H9 (cell line): ENCODE results near the gene ADORA3. TPM values are rescaled to one million over a fixed set of nuclear protein-coding genes. Genes with fewer than 3 reads are reported as not detected.
A peak's percentile ranks its signal among the peaks of the same experiment; 100 is the strongest.

Source experiments
- DNase-seq: peaks from one replicate; pipeline ENCODE4 v3.0.0-alpha.2; 2017
- H2AFZ ChIP-seq: one replicate; pipeline ENCODE4 v1.6.1; 2013; ENCODE audit warnings: mild to moderate bottlenecking, low read length, control low read depth, moderate library complexity
- H2AK5ac ChIP-seq: 2 replicates; pipeline ENCODE4 v1.6.1; 2013; ENCODE audit warnings: low read length, control low read depth, mixed read lengths; ENCODE audit not compliant: insufficient read length
- H2BK120ac ChIP-seq: one replicate; pipeline ENCODE4 v1.6.1; 2013; ENCODE audit warnings: low read depth, mild to moderate bottlenecking, low read length, control low read depth, inconsistent platforms; ENCODE audit not compliant: poor library complexity, severe bottlenecking
- H2BK12ac ChIP-seq: 2 replicates; pipeline ENCODE4 v1.6.1; 2013; ENCODE audit warnings: low read length, control low read depth, mixed read lengths, low read depth; ENCODE audit not compliant: insufficient read length
- H2BK15ac ChIP-seq: 2 replicates; pipeline ENCODE4 v1.6.1; 2013; ENCODE audit warnings: low read depth, low read length, control low read depth
- H2BK20ac ChIP-seq: one replicate; pipeline ENCODE4 v1.6.1; 2013; ENCODE audit warnings: low read depth, mild to moderate bottlenecking, low read length, control low read depth, inconsistent platforms; ENCODE audit not compliant: poor library complexity, severe bottlenecking
- H2BK5ac ChIP-seq: 2 replicates; pipeline ENCODE4 v1.6.1; 2013; ENCODE audit warnings: low read length, control low read depth, mixed read lengths; ENCODE audit not compliant: insufficient read length
- H3K14ac ChIP-seq: 2 replicates; pipeline ENCODE4 v1.6.1; 2013; ENCODE audit warnings: low read length, control low read depth; ENCODE audit not compliant: insufficient read depth
- H3K18ac ChIP-seq: 2 replicates; pipeline ENCODE4 v1.6.1; 2013; ENCODE audit warnings: low read depth, mild to moderate bottlenecking, mixed read lengths, low read length, control low read depth; ENCODE audit not compliant: insufficient read length
- H3K23ac ChIP-seq: 2 replicates; pipeline ENCODE4 v1.6.1; 2013; ENCODE audit warnings: low read length, control low read depth, mixed read lengths, low read depth; ENCODE audit not compliant: insufficient read length
- H3K23me2 ChIP-seq: 2 replicates; pipeline ENCODE4 v1.6.1; 2013; ENCODE audit warnings: low read depth, mild to moderate bottlenecking, mixed read lengths, low read length, control low read depth; ENCODE audit not compliant: insufficient read length, poor library complexity, severe bottlenecking
- H3K27ac ChIP-seq: 2 replicates; pipeline ENCODE4 v1.5.1; 2013; ENCODE audit warnings: low read length, control low read depth, mixed read lengths, low read depth; ENCODE audit not compliant: insufficient read length
- H3K27me3 ChIP-seq: 2 replicates; pipeline ENCODE4 v1.6.1; 2013; ENCODE audit warnings: low read length, control low read depth, inconsistent platforms; ENCODE audit not compliant: insufficient read depth
- H3K4ac ChIP-seq: 2 replicates; pipeline ENCODE4 v1.6.1; 2013; ENCODE audit warnings: low read depth, mild to moderate bottlenecking, control low read depth, inconsistent platforms, low read length, moderate library complexity
- H3K4me1 ChIP-seq: 2 replicates; pipeline ENCODE4 v1.6.1; 2013; ENCODE audit warnings: low read length, control low read depth, inconsistent platforms; ENCODE audit not compliant: insufficient read depth
- H3K4me2 ChIP-seq: 2 replicates; pipeline ENCODE4 v1.6.1; 2013; ENCODE audit warnings: low read length, control low read depth, mixed read lengths; ENCODE audit not compliant: insufficient read length, insufficient read depth
- H3K56ac ChIP-seq: 2 replicates; pipeline ENCODE4 v1.6.1; 2013; ENCODE audit warnings: low read depth, mild to moderate bottlenecking, mixed read lengths, low read length, control low read depth; ENCODE audit not compliant: insufficient read length
- H3K79me1 ChIP-seq: 2 replicates; pipeline ENCODE4 v1.6.1; 2013; ENCODE audit warnings: low read depth, mild to moderate bottlenecking, moderate library complexity, low read length, control low read depth, inconsistent platforms; ENCODE audit not compliant: insufficient read depth, poor library complexity, severe bottlenecking
- H3K79me2 ChIP-seq: 2 replicates; pipeline ENCODE4 v1.6.1; 2013; ENCODE audit warnings: low read length, control low read depth, inconsistent platforms; ENCODE audit not compliant: insufficient read depth
- H3K9ac ChIP-seq: 2 replicates; pipeline ENCODE4 v1.6.1; 2013; ENCODE audit warnings: low read length, control low read depth, mixed read lengths; ENCODE audit not compliant: insufficient read length; ENCODE audit errors: extremely low read depth
- H3K9me3 ChIP-seq: one replicate; pipeline ENCODE4 v1.6.1; 2013; ENCODE audit warnings: low read depth, low read length, inconsistent platforms; ENCODE audit not compliant: control insufficient read depth
- H3T11ph ChIP-seq: one replicate; pipeline ENCODE4 v1.6.1; 2013; ENCODE audit warnings: mild to moderate bottlenecking, low read length, control low read depth, inconsistent platforms
- H4K20me1 ChIP-seq: one replicate; pipeline ENCODE4 v1.6.1; 2013; ENCODE audit not compliant: control insufficient read depth, insufficient read length, insufficient read depth
- H4K5ac ChIP-seq: 2 replicates; pipeline ENCODE4 v1.6.1; 2013; ENCODE audit warnings: low read depth, mild to moderate bottlenecking, mixed read lengths, low read length, control low read depth; ENCODE audit not compliant: insufficient read length
- H4K8ac ChIP-seq: replicated peaks from 2 replicates; pipeline ENCODE4 v1.6.1; 2013; ENCODE audit warnings: low read length, control low read depth, mixed read lengths, low read depth; ENCODE audit not compliant: insufficient read length
- H4K91ac ChIP-seq: 2 replicates; pipeline ENCODE4 v1.6.1; 2013; ENCODE audit warnings: low read depth, mild to moderate bottlenecking, moderate library complexity, mixed read lengths, low read length, control low read depth; ENCODE audit not compliant: insufficient read length
- H3K27ac Mint-ChIP-seq, 3 experiments: 2 replicates in 2 of 3; 3 replicates in 1 of 3; pipeline ENCODE4 v1.8.0; 2020 to 2021; ENCODE audit warnings: mixed read lengths in 3 of 3, mild to moderate bottlenecking in 1 of 3, moderate library complexity in 1 of 3
- H3K27me3 Mint-ChIP-seq: 2 replicates; pipeline ENCODE4 v1.8.0; 2021; ENCODE audit warnings: low read depth, mild to moderate bottlenecking, moderate library complexity, mixed read lengths
- H3K36me3 Mint-ChIP-seq, 3 experiments: 2 replicates in 2 of 3; 3 replicates in 1 of 3; pipeline ENCODE4 v1.8.0; 2020 to 2021; ENCODE audit warnings: low read depth in 3 of 3, mixed read lengths in 3 of 3; ENCODE audit not compliant: insufficient read depth in 1 of 3
- H3K4me1 Mint-ChIP-seq, 2 experiments: 2 replicates each; pipeline ENCODE4 v1.8.0; 2020; ENCODE audit warnings: mixed read lengths in 2 of 2
- H3K4me3 Mint-ChIP-seq, 2 experiments: 2 replicates in 1 of 2; 3 replicates in 1 of 2; pipeline ENCODE4 v1.8.0; 2020 to 2021; ENCODE audit warnings: mild to moderate bottlenecking in 2 of 2, mixed read lengths in 2 of 2, moderate library complexity in 1 of 2
- H3K9me3 Mint-ChIP-seq, 2 experiments: 2 replicates in 1 of 2; 3 replicates in 1 of 2; pipeline ENCODE4 v1.8.0; 2020; ENCODE audit warnings: mild to moderate bottlenecking in 2 of 2, mixed read lengths in 2 of 2, moderate library complexity in 1 of 2
- WGBS: extraction: QIAGEN DNeasy Blood & Tissue Kit; methylation state at CpG from one replicate; pipeline ENCODE4 v1.1.7; 2013; ENCODE audit warnings: missing lambda C conversion rate, low lambda C conversion rate, mixed read lengths; ENCODE audit not compliant: insufficient read length; ENCODE audit errors: extremely low coverage; 5-methylcytosine and 5-hydroxymethylcytosine counted together
- total RNA-seq: library from RNA; stranded (reverse); gene quantifications from 2 replicates; pipeline ENCODE4 v1.2.1, GENCODE V29; 2021
- TF ChIP-seq, protein P1 (sequence below): fragments of 200-600 bp; sonication (generic); conservative IDR thresholded peaks from 3 replicates; pipeline ENCODE4 v1.8.0; 2021; ENCODE audit warnings: antibody characterized with exemption, mild to moderate bottlenecking

Gene ADORA3
- total RNA-seq, 1 experiment from 2014 or later = not detected

DNA sequence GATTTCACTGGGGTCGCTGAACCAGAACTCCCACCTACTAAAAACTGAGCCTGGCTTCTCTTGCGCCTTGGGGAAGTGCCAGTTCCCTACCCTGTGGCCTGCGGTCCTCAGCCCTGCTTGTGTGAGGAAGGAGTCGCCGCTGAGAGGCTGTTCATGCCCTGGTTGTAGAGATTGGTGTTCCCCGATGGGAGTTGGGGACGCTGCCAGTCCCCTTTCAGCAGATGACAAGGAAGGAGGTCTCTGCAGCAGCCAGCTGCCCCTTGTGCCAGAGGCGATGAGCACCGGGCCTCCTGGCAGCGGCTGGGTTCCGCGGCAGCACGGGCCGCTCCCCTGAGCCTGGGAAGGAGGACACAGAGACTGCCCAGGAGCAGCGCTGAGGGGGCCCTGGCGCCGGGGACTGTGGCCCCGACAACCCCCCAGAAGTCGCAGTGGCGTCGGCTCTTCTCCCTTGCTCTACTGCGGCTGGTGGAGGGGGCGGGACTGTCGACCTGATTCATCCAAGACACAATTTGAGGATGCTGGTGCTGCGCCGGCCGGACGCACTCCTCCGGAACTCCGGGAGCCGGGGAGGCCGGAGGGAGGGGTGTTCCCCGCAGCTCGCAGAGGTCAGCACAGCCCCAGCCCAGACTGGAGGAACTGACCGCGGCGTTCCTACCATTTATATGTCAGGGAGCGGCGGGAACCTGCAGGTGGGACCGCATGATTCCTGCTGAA lies 12.0 kb upstream of the ADORA3 start:
- H3K4me2 ChIP-seq = no peak overlapping the region
- H2BK15ac ChIP-seq = no peak overlapping the region
- H3K4me3 Mint-ChIP-seq = no peak overlapping the region

More for the DNA sequence above, 12.0 kb upstream of the ADORA3 start:
- H2AFZ ChIP-seq = no peak overlapping the region
- no peak overlapping the region for H3K23ac ChIP-seq
- no peak overlapping the region for H2AK5ac ChIP-seq
- no peak overlapping the region for H3K56ac ChIP-seq
- H3K4ac ChIP-seq = no peak overlapping the region
- no peak overlapping the region for H4K8ac ChIP-seq
- no peaks in the 10 kb centered on the region for H3K27me3 ChIP-seq
- H3K14ac ChIP-seq = no peak overlapping the region; the same call in none of the 2 replicates
- no peaks in the 10 kb centered on the region for H4K20me1 ChIP-seq
- TF ChIP-seq, protein P1, sequence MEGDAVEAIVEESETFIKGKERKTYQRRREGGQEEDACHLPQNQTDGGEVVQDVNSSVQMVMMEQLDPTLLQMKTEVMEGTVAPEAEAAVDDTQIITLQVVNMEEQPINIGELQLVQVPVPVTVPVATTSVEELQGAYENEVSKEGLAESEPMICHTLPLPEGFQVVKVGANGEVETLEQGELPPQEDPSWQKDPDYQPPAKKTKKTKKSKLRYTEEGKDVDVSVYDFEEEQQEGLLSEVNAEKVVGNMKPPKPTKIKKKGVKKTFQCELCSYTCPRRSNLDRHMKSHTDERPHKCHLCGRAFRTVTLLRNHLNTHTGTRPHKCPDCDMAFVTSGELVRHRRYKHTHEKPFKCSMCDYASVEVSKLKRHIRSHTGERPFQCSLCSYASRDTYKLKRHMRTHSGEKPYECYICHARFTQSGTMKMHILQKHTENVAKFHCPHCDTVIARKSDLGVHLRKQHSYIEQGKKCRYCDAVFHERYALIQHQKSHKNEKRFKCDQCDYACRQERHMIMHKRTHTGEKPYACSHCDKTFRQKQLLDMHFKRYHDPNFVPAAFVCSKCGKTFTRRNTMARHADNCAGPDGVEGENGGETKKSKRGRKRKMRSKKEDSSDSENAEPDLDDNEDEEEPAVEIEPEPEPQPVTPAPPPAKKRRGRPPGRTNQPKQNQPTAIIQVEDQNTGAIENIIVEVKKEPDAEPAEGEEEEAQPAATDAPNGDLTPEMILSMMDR = no peak
- H3K18ac ChIP-seq = no peak overlapping the region
- H4K5ac ChIP-seq = no peak overlapping the region
- H2BK12ac ChIP-seq = no peak overlapping the region
- H3K27ac Mint-ChIP-seq = no peak overlapping the region
- H3K9me3 ChIP-seq = no peaks in the 10 kb centered on the region
- no CpG with 5 or more reads among the region's 40 CpGs for WGBS
- no peak overlapping the region for H2BK5ac ChIP-seq
- H3K79me2 ChIP-seq = no peaks in the 10 kb centered on the region
- no peaks in the 10 kb centered on the region for H3K23me2 ChIP-seq
- no peak overlapping the region for H3K9ac ChIP-seq
- no peak overlapping the region for H2BK120ac ChIP-seq
- H3K4me1 ChIP-seq = no peaks in the 10 kb centered on the region
- H3K27me3 Mint-ChIP-seq = peaks cover 3% of the 10 kb centered on the region
- no peak overlapping the region for H3T11ph ChIP-seq
- no peak overlapping the region for H4K91ac ChIP-seq
- 0 out of 4 replicates have a peak, but pooled peaks cover 0 to 6% of the 10 kb centered on the region in 2 experiments for H3K4me1 Mint-ChIP-seq
- no peak overlapping the region for H2BK20ac ChIP-seq
- DNase-seq = peak; percentile 34
- no peaks in the 10 kb centered on the region for H3K36me3 Mint-ChIP-seq
- H3K9me3 Mint-ChIP-seq = no peaks in the 10 kb centered on the region
- H3K27ac ChIP-seq = no peak overlapping the region
- H3K79me1 ChIP-seq = no peaks in the 10 kb centered on the region
